ENCODE measurements around the gene CCL1. TPM values are rescaled to one million over a fixed set of nuclear protein-coding genes. Genes with fewer than 3 reads are reported as not detected.

The CCL1 gene
- total RNA-seq, 1 experiment from 2014 or later: not detected

DNA sequence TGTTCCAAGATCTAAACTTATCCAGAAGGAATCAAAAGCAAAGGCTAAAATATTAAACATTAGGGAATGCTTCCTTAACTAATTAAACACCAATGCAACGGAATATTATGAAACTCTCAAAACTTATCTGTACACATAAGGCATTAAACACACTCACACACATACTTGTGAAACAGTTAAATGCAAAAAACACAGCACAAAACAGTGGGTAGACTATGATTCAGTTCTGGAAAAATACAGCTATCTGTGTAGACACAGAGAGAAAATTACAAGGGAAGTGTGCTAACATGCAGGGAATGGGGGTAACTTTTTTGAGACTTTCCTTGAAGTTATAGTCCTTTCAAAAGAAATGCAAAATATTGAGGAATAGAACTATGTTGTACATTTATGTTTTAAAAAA is 36.7 kb upstream of the CCL1 start:
- H3F3A ChIP-seq (ENCODE audit: insufficient read depth, low read depth): no peaks in the 10 kb centered on the region
- H3K4me1 ChIP-seq (replicated peaks; ENCODE audit: insufficient read depth): no peaks in the 10 kb centered on the region
- no peaks in the 10 kb centered on the region for H3K36me3 ChIP-seq (ENCODE audit: low read depth)
- H3K4me3 ChIP-seq: no peak overlapping the region
- intact Hi-C loops (cut with micrococcal nuclease; ENCODE audit: unreplicated experiment): no loop called here
- H3K27ac ChIP-seq: no peak overlapping the region
- POLR2A ChIA-PET (ENCODE audit: unreplicated experiment): no interaction called here
- H4K20me1 ChIP-seq (ENCODE audit: insufficient read depth): no peaks in the 10 kb centered on the region
- TF ChIP-seq, protein P1, sequence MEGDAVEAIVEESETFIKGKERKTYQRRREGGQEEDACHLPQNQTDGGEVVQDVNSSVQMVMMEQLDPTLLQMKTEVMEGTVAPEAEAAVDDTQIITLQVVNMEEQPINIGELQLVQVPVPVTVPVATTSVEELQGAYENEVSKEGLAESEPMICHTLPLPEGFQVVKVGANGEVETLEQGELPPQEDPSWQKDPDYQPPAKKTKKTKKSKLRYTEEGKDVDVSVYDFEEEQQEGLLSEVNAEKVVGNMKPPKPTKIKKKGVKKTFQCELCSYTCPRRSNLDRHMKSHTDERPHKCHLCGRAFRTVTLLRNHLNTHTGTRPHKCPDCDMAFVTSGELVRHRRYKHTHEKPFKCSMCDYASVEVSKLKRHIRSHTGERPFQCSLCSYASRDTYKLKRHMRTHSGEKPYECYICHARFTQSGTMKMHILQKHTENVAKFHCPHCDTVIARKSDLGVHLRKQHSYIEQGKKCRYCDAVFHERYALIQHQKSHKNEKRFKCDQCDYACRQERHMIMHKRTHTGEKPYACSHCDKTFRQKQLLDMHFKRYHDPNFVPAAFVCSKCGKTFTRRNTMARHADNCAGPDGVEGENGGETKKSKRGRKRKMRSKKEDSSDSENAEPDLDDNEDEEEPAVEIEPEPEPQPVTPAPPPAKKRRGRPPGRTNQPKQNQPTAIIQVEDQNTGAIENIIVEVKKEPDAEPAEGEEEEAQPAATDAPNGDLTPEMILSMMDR (conservative IDR thresholded peaks at IDR 0.05): no peak
- no peak for TF ChIP-seq EZH2 (IDR thresholded peaks at IDR 0.05; ENCODE audit: low read depth)
- H3K4me2 ChIP-seq: no peak overlapping the region
- no peaks in the 10 kb centered on the region for H3K27me3 ChIP-seq (ENCODE audit: insufficient read depth, low read depth)
- CTCF ChIA-PET: no interaction called here
- H3K79me2 ChIP-seq (ENCODE audit: low read depth): no peaks in the 10 kb centered on the region
- H3K9me3 ChIP-seq (ENCODE audit: insufficient read depth, low read depth): no peaks in the 10 kb centered on the region
- DNase-seq: no peak
- no TSS peak for BruUV-seq (replicated peaks)
- H3K9me2 ChIP-seq (ENCODE audit: insufficient read depth): no peaks in the 10 kb centered on the region
- no peak overlapping the region for H2AFZ ChIP-seq

DNA sequence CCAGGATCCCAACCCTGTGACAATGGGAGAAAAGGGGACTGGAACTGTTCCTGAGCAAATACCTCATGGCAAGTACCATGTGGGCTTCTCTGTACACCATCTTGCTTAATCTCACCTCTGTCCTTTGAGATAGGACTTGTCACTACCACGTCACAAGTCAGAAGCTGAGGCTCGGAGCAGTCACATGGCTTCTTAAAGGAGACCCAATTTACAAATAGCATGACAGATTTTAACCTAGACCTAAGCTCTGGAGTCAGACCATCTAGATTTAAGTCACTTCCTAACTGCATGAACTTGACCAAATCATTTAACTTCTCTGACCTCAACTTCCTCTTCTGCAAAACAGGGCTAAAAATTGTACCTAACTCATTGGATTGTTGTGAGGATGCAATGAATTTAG is 36.0 kb upstream of the CCL1 start:
- H3K9me2 ChIP-seq (ENCODE audit: insufficient read depth): no peaks in the 10 kb centered on the region
- no peaks in the 10 kb centered on the region for H3K4me1 ChIP-seq (replicated peaks; ENCODE audit: insufficient read depth)
- no peaks in the 10 kb centered on the region for H3F3A ChIP-seq (ENCODE audit: insufficient read depth, low read depth)
- no peak for DNase-seq
- no peak overlapping the region for H3K27ac ChIP-seq
- no peaks in the 10 kb centered on the region for H4K20me1 ChIP-seq (ENCODE audit: insufficient read depth)
- no peaks in the 10 kb centered on the region for H3K36me3 ChIP-seq (ENCODE audit: low read depth)
- no peak for TF ChIP-seq EZH2 (IDR thresholded peaks at IDR 0.05; ENCODE audit: low read depth)
- TF ChIP-seq, protein P1 (conservative IDR thresholded peaks at IDR 0.05): no peak
- no peak overlapping the region for H3K4me3 ChIP-seq
- BruUV-seq (replicated peaks): no TSS peak
- intact Hi-C loops (cut with micrococcal nuclease; ENCODE audit: unreplicated experiment): no loop called here
- ChIA-PET POLR2A (ENCODE audit: unreplicated experiment) (no interaction called here), CTCF (no interaction called here)
- H3K27me3 ChIP-seq (ENCODE audit: insufficient read depth, low read depth): no peaks in the 10 kb centered on the region
- no peaks in the 10 kb centered on the region for H3K9me3 ChIP-seq (ENCODE audit: insufficient read depth, low read depth)
- H3K4me2 ChIP-seq: no peak overlapping the region
- no peak overlapping the region for H2AFZ ChIP-seq
- H3K79me2 ChIP-seq (ENCODE audit: low read depth): no peaks in the 10 kb centered on the region

GRCh38 chr17:34397265-34397664 is 34.2 kb upstream of the CCL1 start:
- no peaks in the 10 kb centered on the region for H3K36me3 ChIP-seq (ENCODE audit: low read depth)
- H3K4me3 ChIP-seq: no peak overlapping the region
- no peak overlapping the region for H3K4me2 ChIP-seq
- H4K20me1 ChIP-seq (ENCODE audit: insufficient read depth): no peaks in the 10 kb centered on the region
- H3K9me3 ChIP-seq (ENCODE audit: insufficient read depth, low read depth): no peaks in the 10 kb centered on the region
- H3K79me2 ChIP-seq (ENCODE audit: low read depth): no peaks in the 10 kb centered on the region
- intact Hi-C loops (cut with micrococcal nuclease; ENCODE audit: unreplicated experiment): no loop called here
- CTCF ChIA-PET: no interaction called here
- H3K9me2 ChIP-seq (ENCODE audit: insufficient read depth): no peaks in the 10 kb centered on the region
- no peak overlapping the region for H3K27ac ChIP-seq
- H3K4me1 ChIP-seq (replicated peaks; ENCODE audit: insufficient read depth): no peaks in the 10 kb centered on the region
- POLR2A ChIA-PET (ENCODE audit: unreplicated experiment): no interaction called here
- no peaks in the 10 kb centered on the region for H3F3A ChIP-seq (ENCODE audit: insufficient read depth, low read depth)
- H3K27me3 ChIP-seq (ENCODE audit: insufficient read depth, low read depth): no peaks in the 10 kb centered on the region
- no TSS peak for BruUV-seq (replicated peaks)
- no peak for TF ChIP-seq EZH2 (IDR thresholded peaks at IDR 0.05; ENCODE audit: low read depth)
- TF ChIP-seq, protein P1 (conservative IDR thresholded peaks at IDR 0.05): no peak
- no peak for DNase-seq
- no peak overlapping the region for H2AFZ ChIP-seq
